ENCODE results near the gene UAP1L1. TPM values are rescaled to one million over a fixed set of nuclear protein-coding genes. Genes with fewer than 3 reads are reported as not detected.

UAP1L1 gene
- total RNA-seq, 1 experiment from 2014 or later = 3.4 TPM

- DNase-seq (ENCODE audit: low read depth in 1 of 2, low spot score in 2 of 2) = no peak
- peaks cover 22% of the 10 kb centered on the region for H3K36me3 ChIP-seq
- no peak overlapping the region for H3K4me3 ChIP-seq
- no peak overlapping the region for H3K27ac ChIP-seq
- H3K9me3 ChIP-seq (replicated peaks) = no peaks in the 10 kb centered on the region
- no peaks in the 10 kb centered on the region for H3K27me3 ChIP-seq (replicated peaks)
- H3K4me1 ChIP-seq (replicated peaks) = peaks cover 39% of the 10 kb centered on the region
Measured at GRCh38 chr9:137080260-137081122, 3.2 kb downstream of the UAP1L1 start.

GRCh38 chr9:137082222-137082924, 5.1 kb downstream of the UAP1L1 start:
- DNase-seq (ENCODE audit: low read depth in 1 of 2, low spot score in 2 of 2) = no peak
- peaks cover 22% of the 10 kb centered on the region for H3K36me3 ChIP-seq
- H3K4me1 ChIP-seq (replicated peaks) = peaks cover 49% of the 10 kb centered on the region
- no peak overlapping the region for H3K4me3 ChIP-seq
- no peak overlapping the region for H3K27ac ChIP-seq
- no peaks in the 10 kb centered on the region for H3K27me3 ChIP-seq (replicated peaks)
- no peaks in the 10 kb centered on the region for H3K9me3 ChIP-seq (replicated peaks)

DNA sequence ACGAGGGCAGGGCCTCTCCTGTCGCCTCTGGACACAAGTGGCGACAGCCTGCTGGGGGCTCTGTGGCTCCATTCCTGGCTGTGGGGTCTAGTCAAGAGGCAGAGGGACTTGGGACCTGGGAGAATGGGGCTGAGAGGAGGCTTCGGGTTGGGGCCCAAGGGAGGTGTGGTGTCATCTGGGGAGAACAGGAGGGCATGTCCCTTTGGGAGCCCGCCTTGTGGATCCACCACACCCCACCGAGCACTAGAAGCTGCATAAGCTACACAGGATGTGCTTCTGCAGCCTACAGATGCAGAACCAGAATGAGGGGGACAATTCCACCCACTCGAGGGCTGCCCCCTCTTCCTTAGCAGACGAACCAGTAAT, 5.6 kb downstream of the UAP1L1 start:
- Histone ChIP-seq H3K9me3 (replicated peaks) (no peaks in the 10 kb centered on the region), H3K27ac (peak overlapping the region; percentile 32), H3K36me3 (peaks cover 22% of the 10 kb centered on the region), H3K4me1 (replicated peaks) (peaks cover 48% of the 10 kb centered on the region), H3K27me3 (replicated peaks) (no peaks in the 10 kb centered on the region), H3K4me3 (no peak overlapping the region)
- DNase-seq (ENCODE audit: low read depth in 1 of 2, low spot score in 2 of 2) = no peak

- peaks cover 42% of the 10 kb centered on the region for H3K4me1 ChIP-seq (replicated peaks)
- H3K36me3 ChIP-seq = peaks cover 19% of the 10 kb centered on the region
- H3K9me3 ChIP-seq (replicated peaks) = no peaks in the 10 kb centered on the region
- H3K27ac ChIP-seq = peak overlapping the region; percentile 32
- peak; percentile 79 to 91 for DNase-seq (ENCODE audit: low read depth in 1 of 2, low spot score in 2 of 2)
- H3K27me3 ChIP-seq (replicated peaks) = no peaks in the 10 kb centered on the region
- H3K4me3 ChIP-seq = no peak overlapping the region
Measured at GRCh38 chr9:137083394-137084004, 6.2 kb downstream of the UAP1L1 start.

GRCh38 chr9:137084526-137084925, 7.2 kb downstream of the UAP1L1 start:
- DNase-seq (ENCODE audit: low read depth in 1 of 2, low spot score in 2 of 2) = no peak
- H3K27ac ChIP-seq = no peak overlapping the region
- H3K4me1 ChIP-seq (replicated peaks) = peaks cover 42% of the 10 kb centered on the region
- no peaks in the 10 kb centered on the region for H3K9me3 ChIP-seq (replicated peaks)
- peaks cover 18% of the 10 kb centered on the region for H3K36me3 ChIP-seq
- H3K4me3 ChIP-seq = no peak overlapping the region
- no peaks in the 10 kb centered on the region for H3K27me3 ChIP-seq (replicated peaks)

DNA sequence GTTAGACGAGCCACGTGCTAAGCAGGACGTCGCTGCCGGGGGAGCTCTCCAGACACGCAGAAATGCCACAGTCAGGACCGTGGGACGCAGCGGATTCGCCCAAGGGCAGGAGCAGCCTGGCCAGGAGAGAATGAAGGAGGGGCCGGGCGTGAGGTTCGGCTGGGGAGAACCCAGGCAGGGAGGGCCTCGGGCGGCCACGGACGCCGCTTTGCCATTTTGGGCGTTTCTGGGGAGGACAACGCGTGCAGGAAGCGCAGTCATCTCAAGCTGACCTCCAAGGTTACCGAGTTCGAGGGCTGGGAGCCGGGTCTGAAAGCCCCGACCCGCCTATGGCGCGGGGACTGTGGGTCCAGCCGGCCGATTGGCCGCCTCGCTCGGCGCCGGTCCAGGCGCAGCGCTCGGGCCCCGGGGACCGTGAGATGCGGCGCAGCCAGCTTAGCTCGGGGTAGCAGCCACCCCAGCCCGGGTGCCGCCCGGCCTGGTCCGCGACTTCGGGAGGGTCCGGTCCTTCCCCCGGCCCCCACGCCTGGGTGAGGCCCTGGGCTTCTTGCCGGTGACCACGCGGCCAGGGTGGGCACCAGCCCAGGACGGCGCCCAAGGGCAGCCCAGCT, 8.7 kb downstream of the UAP1L1 start:
- DNase-seq (ENCODE audit: low read depth in 1 of 2, low spot score in 2 of 2) = no peak
- no peaks in the 10 kb centered on the region for H3K9me3 ChIP-seq (replicated peaks)
- no peaks in the 10 kb centered on the region for H3K27me3 ChIP-seq (replicated peaks)
- peaks cover 14% of the 10 kb centered on the region for H3K36me3 ChIP-seq
- peak overlapping the region; percentile 70 for H3K4me3 ChIP-seq
- H3K27ac ChIP-seq = peak overlapping the region; percentile 78
- peaks cover 42% of the 10 kb centered on the region for H3K4me1 ChIP-seq (replicated peaks)

- Histone ChIP-seq H3K27me3 (replicated peaks) (no peaks in the 10 kb centered on the region), H3K9me3 (replicated peaks) (no peaks in the 10 kb centered on the region), H3K36me3 (peaks cover 11% of the 10 kb centered on the region), H3K27ac (peak within 1 kb of the TSS; percentile 78), H3K4me1 (replicated peaks) (peaks cover 42% of the 10 kb centered on the region), H3K4me3 (peak within 1 kb of the TSS; percentile 70)
- peak; percentile 97 to 98 for DNase-seq (ENCODE audit: low read depth in 1 of 2, low spot score in 2 of 2)
Measured at GRCh38 chr9:137086531-137087408, 9.5 kb downstream of the UAP1L1 start, which contains the start of gene MAN1B1. Gene MAN1B1, plus strand, starts transcription at chr9:137086985. Its CDS starts 15 bp downstream, at chr9:137087000.

- no peak for DNase-seq (ENCODE audit: low read depth in 1 of 2, low spot score in 2 of 2)
- Histone ChIP-seq H3K4me1 (replicated peaks) (peaks cover 42% of the 10 kb centered on the region), H3K27ac (peak overlapping the region; percentile 39), H3K4me3 (peak overlapping the region; percentile 70), H3K9me3 (replicated peaks) (no peaks in the 10 kb centered on the region), H3K36me3 (peaks cover 7% of the 10 kb centered on the region), H3K27me3 (replicated peaks) (no peaks in the 10 kb centered on the region)
Measured at GRCh38 chr9:137087409-137087925, 10.2 kb downstream of the UAP1L1 start.

DNA sequence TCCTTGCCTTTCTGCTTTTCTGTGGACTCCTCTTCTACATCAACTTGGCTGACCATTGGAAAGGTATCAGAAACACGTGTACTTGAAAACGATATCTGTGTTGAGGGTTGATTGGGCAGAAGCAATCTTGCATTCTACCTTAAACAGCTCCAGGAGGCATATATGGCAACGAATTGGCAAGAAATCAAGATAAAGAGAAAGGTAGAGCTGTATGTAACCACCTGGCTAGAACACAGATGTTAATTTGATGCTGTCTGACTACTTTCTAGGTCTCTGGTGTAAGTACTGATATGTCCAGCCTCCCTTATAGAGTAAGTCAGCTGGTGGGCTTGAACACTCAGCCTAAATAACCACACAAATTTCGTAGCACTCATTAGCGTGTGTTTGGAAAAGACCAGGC, 10.8 kb downstream of the UAP1L1 start:
- H3K4me1 ChIP-seq (replicated peaks) = peaks cover 35% of the 10 kb centered on the region
- H3K4me3 ChIP-seq = no peak overlapping the region
- no peaks in the 10 kb centered on the region for H3K9me3 ChIP-seq (replicated peaks)
- no peak overlapping the region for H3K27ac ChIP-seq
- DNase-seq (ENCODE audit: low read depth in 1 of 2, low spot score in 2 of 2) = no peak
- H3K27me3 ChIP-seq (replicated peaks) = no peaks in the 10 kb centered on the region
- peaks cover under 1% of the 10 kb centered on the region for H3K36me3 ChIP-seq

- DNase-seq (ENCODE audit: low read depth in 1 of 2, low spot score in 2 of 2) = no peak
- Histone ChIP-seq H3K36me3 (no peaks in the 10 kb centered on the region), H3K4me1 (replicated peaks) (peaks cover 23% of the 10 kb centered on the region), H3K27me3 (replicated peaks) (no peaks in the 10 kb centered on the region), H3K9me3 (replicated peaks) (no peaks in the 10 kb centered on the region), H3K4me3 (no peak overlapping the region), H3K27ac (no peak overlapping the region)
Measured at GRCh38 chr9:137089232-137089947, 12.1 kb downstream of the UAP1L1 start.

DNA sequence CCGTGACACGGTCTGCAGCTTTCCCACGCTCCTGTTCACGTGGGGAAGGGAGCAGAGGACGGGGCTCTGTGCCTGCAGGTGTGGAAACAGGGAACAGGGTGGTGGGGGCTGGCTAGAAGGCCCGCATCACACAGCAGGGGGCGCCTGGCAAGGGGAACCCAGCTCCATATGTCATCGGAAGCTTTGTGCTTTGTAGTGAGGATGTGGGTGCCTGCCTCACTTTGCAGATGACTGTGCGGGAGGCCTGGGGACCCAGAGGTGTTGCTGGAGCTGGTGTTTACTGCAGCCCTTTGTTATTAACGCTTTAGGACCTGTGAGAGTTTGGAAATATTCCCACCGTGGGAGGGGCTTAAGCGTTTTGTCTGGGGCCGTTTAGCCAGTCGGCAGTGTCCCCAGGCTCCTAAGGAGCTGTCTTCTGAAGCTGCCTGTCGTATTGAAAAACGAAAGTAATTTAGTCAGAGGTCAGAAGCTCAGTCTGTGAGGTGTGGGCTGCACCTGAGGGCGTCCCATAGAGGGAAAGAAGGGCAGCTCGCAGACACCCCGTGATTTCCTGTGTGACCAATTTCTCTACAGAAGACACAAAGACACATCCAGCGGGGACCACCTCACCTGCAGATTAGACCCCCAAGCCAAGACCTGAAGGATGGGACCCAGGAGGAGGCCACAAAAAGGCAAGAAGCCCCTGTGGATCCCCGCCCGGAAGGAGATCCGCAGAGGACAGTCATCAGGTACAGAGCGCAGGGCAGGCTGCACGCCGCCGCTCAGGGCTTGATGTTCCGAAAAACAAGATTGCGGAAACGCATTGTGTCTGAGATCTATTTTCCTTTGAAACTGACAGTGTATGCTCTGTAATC, 18.6 kb downstream of the UAP1L1 start:
- H3K4me1 ChIP-seq (replicated peaks) = no peaks in the 10 kb centered on the region
- no peaks in the 10 kb centered on the region for H3K9me3 ChIP-seq (replicated peaks)
- H3K27ac ChIP-seq = no peak overlapping the region
- DNase-seq (ENCODE audit: low read depth in 1 of 2, low spot score in 2 of 2) = no peak
- peaks cover 18% of the 10 kb centered on the region for H3K36me3 ChIP-seq
- H3K4me3 ChIP-seq = no peak overlapping the region
- H3K27me3 ChIP-seq (replicated peaks) = no peaks in the 10 kb centered on the region
